Stimulated activated CD8-positive, alpha-beta memory T cell treated with anti-CD3 and anti-CD28 coated beads, Interleukin-4, amount 100 ng/mL, for 4 hours (primary cell): ENCODE results near the gene ANP32D.
"Not testable (repeated sequence)": the region's sequence is repeated elsewhere in the genome, so short reads cannot be mapped to it uniquely, and the experiment has no call there.

ENCODE experiments used
- DNase-seq, 2 donors: peaks; one replicate each; pipeline ENCODE4 v3.0.0-alpha.2; 2020; ENCODE audit warnings: low read depth in 2 of 2, low spot score in 1 of 2

ANP32D gene

GRCh38 chr12:48500281-48500680 lies 27.9 kb downstream of the ANP32D start:
- DNase-seq = not testable (repeated sequence)

- not testable (repeated sequence) for DNase-seq
These were observed 34.5 kb downstream of the ANP32D start for GRCh38 chr12:48506836-48507235.

GRCh38 chr12:48508987-48509386 lies 36.6 kb downstream of the ANP32D start:
- DNase-seq = no peak

GRCh38 chr12:48510111-48510510 lies 37.8 kb downstream of the ANP32D start:
- no peak for DNase-seq

GRCh38 chr12:48512855-48513254 lies 40.5 kb downstream of the ANP32D start:
- no peak for DNase-seq

- DNase-seq = no peak
These were observed 42.4 kb downstream of the ANP32D start for GRCh38 chr12:48514728-48515127.

- DNase-seq = not testable (repeated sequence)
These were observed 48.0 kb downstream of the ANP32D start for GRCh38 chr12:48520381-48520780.
